K562 (cell line): Measurements from ENCODE around the gene HYOU1. TPM values are rescaled to one million over a fixed set of nuclear protein-coding genes. Genes with fewer than 3 reads are reported as not detected.
A peak's percentile ranks its signal among the peaks of the same experiment; 100 is the strongest.

Experiments used
- ATAC-seq: fragments of 200-7000 bp; cut with Tn5 transposase; 3 replicates; pipeline ENCODE4 v1.9.1; 2020; ENCODE audit warnings: moderate library complexity
- BruUV-seq: library from RNA; stranded (reverse); fragments of 400-500 nt; replicated peaks from 2 replicates; lab custom pipeline; 2021; lab: Mats Ljungman, UMichigan
- CTCF ChIA-PET: fragments of 300-600 bp; formaldehyde crosslinking; extraction: SDS; loops from one replicate; lab custom pipeline; 2021; ENCODE audit warnings: low intra/inter-chr PET ratio; lab: Yijun Ruan, JAX
- POLR2A ChIA-PET: fragments of 300-600, 350-650 bp; sonication (Branson Sonifier 250); formaldehyde crosslinking; extraction: SDS; loops from one replicate; lab custom pipeline; 2021; ENCODE audit warnings: antibody characterized with exemption, inconsistent platforms; lab: Yijun Ruan, JAX
- DNase-seq, 4 experiments: peaks; one replicate each; pipeline versions ENCODE4 v3.0.0 to v3.0.0-alpha.2; 2011 to 2018; ENCODE audit warnings: low spot score in 3 of 4, mixed read lengths in 3 of 4; ENCODE audit errors: extremely low read depth in 1 of 4
- FAIRE-seq: peaks from 2 replicates; lab custom pipeline; 2011; peaks lifted over from hg19 to GRCh38; lab: Jason Lieb, UNC
- H2AFZ ChIP-seq: 2 replicates; pipeline ENCODE4 v1.6.0; 2011; ENCODE audit warnings: low read depth, low read length, control low read depth, inconsistent platforms
- H3K27ac ChIP-seq: fragments of 200-600 bp; 3 replicates; pipeline ENCODE4 v1.8.0; 2011; ENCODE audit warnings: low read depth, mild to moderate bottlenecking, control low read depth, inconsistent platforms, low read length, moderate library complexity, mixed read lengths; ENCODE audit errors: extremely low read depth
- H3K27me3 ChIP-seq, 2 experiments: fragments of 300-600 bp in 1 of 2; 2 replicates in 1 of 2; 3 replicates in 1 of 2; pipeline versions ENCODE4 v1.6.0 to v1.8.0; 2011; ENCODE audit warnings: inconsistent platforms in 2 of 2, low read length in 2 of 2, mild to moderate bottlenecking in 1 of 2, mixed read lengths in 1 of 2, moderate library complexity in 1 of 2; ENCODE audit not compliant: control insufficient read depth in 2 of 2, insufficient read depth in 2 of 2
- H3K36me3 ChIP-seq: fragments of 300-600 bp; 3 replicates; pipeline ENCODE4 v1.8.0; 2011; ENCODE audit warnings: mild to moderate bottlenecking, low read length, inconsistent platforms; ENCODE audit not compliant: control insufficient read depth, insufficient read depth
- H3K4me1 ChIP-seq, 2 experiments: fragments of 200-600 bp in 1 of 2; replicated peaks in 1 of 2; 2 replicates in 1 of 2; 3 replicates in 1 of 2; pipeline versions ENCODE4 v1.5.1 to v1.8.0; 2011; ENCODE audit warnings: inconsistent platforms in 2 of 2, low read length in 2 of 2, mild to moderate bottlenecking in 1 of 2, mixed read lengths in 1 of 2, moderate library complexity in 1 of 2; ENCODE audit not compliant: control insufficient read depth in 2 of 2, insufficient read depth in 2 of 2
- H3K4me2 ChIP-seq: 2 replicates; pipeline ENCODE4 v1.6.1; 2011; ENCODE audit warnings: low read length, control low read depth, inconsistent platforms, mixed read lengths; ENCODE audit not compliant: insufficient read depth
- H3K4me3 ChIP-seq: fragments of 200-600 bp; sonication (generic), shearing (Covaris generic); 2 replicates; pipeline ENCODE4 v1.5.1; 2016; ENCODE audit warnings: control low read depth, inconsistent platforms
- H3K79me2 ChIP-seq: fragments of 200-600 bp; 3 replicates; pipeline ENCODE4 v1.8.0; 2011; ENCODE audit warnings: low read length, inconsistent platforms; ENCODE audit not compliant: control insufficient read depth, insufficient read depth
- H3K9ac ChIP-seq, 2 experiments: 2 replicates each; pipeline versions ENCODE4 v1.6.0 to v1.6.1; 2011; ENCODE audit warnings: low read depth in 2 of 2, low read length in 2 of 2, control low read depth in 1 of 2, inconsistent platforms in 1 of 2, mild to moderate bottlenecking in 1 of 2, mixed read lengths in 1 of 2; ENCODE audit not compliant: insufficient read depth in 1 of 2
- H3K9me1 ChIP-seq: one replicate; pipeline ENCODE4 v1.6.0; 2011; ENCODE audit warnings: inconsistent platforms, mild to moderate bottlenecking, low read length, moderate library complexity; ENCODE audit not compliant: control insufficient read depth, insufficient read depth
- H3K9me3 ChIP-seq: replicated peaks from 2 replicates; pipeline ENCODE4 v1.5.1; 2011; ENCODE audit warnings: low read depth, low read length, inconsistent platforms; ENCODE audit not compliant: control insufficient read depth, insufficient read depth
- H4K20me1 ChIP-seq: replicated peaks from 2 replicates; pipeline ENCODE4 v1.6.1; 2011; ENCODE audit warnings: low read length, inconsistent platforms, mixed read lengths; ENCODE audit not compliant: control insufficient read depth, insufficient read depth
- ARHGAP35 ChIP-seq: fragments of 450-650 bp; IDR thresholded peaks from 2 replicates; pipeline ENCODE4 v1.6.1; 2018; ENCODE audit not compliant: partially characterized antibody
- FOXJ2 ChIP-seq: fragments of 200-800 bp; sonication (Bioruptor generic); IDR thresholded peaks from 2 replicates; pipeline ENCODE4 v1.6.1; 2016; ENCODE audit warnings: missing genetic modification characterization, missing compliant biosample characterization
- HMGN3 ChIP-seq: IDR thresholded peaks from 2 replicates; pipeline ENCODE4 v1.6.1; 2011; ENCODE audit warnings: borderline replicate concordance, low read depth, mild to moderate bottlenecking, mixed read lengths, low read length; ENCODE audit not compliant: insufficient read length; ENCODE audit errors: extremely low read depth
- NCOA1 ChIP-seq: fragments of 450-650 bp; IDR thresholded peaks from 2 replicates; pipeline ENCODE4 v1.6.1; 2016; ENCODE audit warnings: low read depth
- POLR3A ChIP-seq: IDR thresholded peaks from 2 replicates; pipeline ENCODE4 v1.6.1; 2011; ENCODE audit warnings: borderline replicate concordance, mild to moderate bottlenecking, moderate library complexity; ENCODE audit not compliant: insufficient read length, insufficient read depth; ENCODE audit errors: extremely low read depth
- SREBF1 ChIP-seq: fragments of 150-350 bp; IDR thresholded peaks from 2 replicates; pipeline ENCODE4 v1.6.1; 2014; ENCODE audit warnings: antibody characterized with exemption, low read depth, low read length, borderline replicate concordance
- ZNF165 ChIP-seq: fragments of 250-450 bp; sonication (Bioruptor Pico); IDR thresholded peaks from 2 replicates; pipeline ENCODE4 v1.4.0; 2020; ENCODE audit warnings: borderline replicate concordance
- ZNF197 ChIP-seq: fragments of 200-800 bp; sonication (Bioruptor generic); IDR thresholded peaks from 2 replicates; pipeline ENCODE4 v1.6.1; 2016; ENCODE audit warnings: low read depth, missing genetic modification characterization, missing compliant biosample characterization
- ZNF699 ChIP-seq: fragments of 250-450 bp; sonication (Bioruptor Pico); IDR thresholded peaks from 2 replicates; pipeline ENCODE4 v1.8.0; 2021; ENCODE audit warnings: mild to moderate bottlenecking, moderate library complexity; ENCODE audit not compliant: insufficient replicate concordance
- ZNF766 ChIP-seq: fragments of 200-800 bp; sonication (Bioruptor generic); conservative IDR thresholded peaks from 2 replicates; pipeline ENCODE4 v1.6.1; 2016; ENCODE audit warnings: missing genetic modification characterization, missing compliant biosample characterization
- WGBS: fragments of 100-300 bp; shearing (Covaris generic); methylation state at CpG from one replicate; pipeline ENCODE4 v1.1.6; 2016; ENCODE audit warnings: low coverage, mixed read lengths; ENCODE audit not compliant: insufficient coverage; ENCODE audit errors: missing lambda C conversion rate; 5-methylcytosine and 5-hydroxymethylcytosine counted together
- in situ Hi-C: fragments of 300-500 bp; cut with MboI; formaldehyde crosslinking; loops from 4 replicates; pipeline ENCODE4 v1.15.0; 2018; ENCODE audit warnings: inconsistent platforms, mixed read lengths
- intact Hi-C: fragments of 100-400 bp; cut with micrococcal nuclease; formaldehyde crosslinking; loops from 2 replicates; pipeline ENCODE4 v1.14.2; 2022
- polyA plus RNA-seq, 8 experiments: library from polyadenylated mRNA; depleted of rRNA in 4 of 8; stranded (reverse) in 5 of 8; unstranded in 3 of 8; fragments of >200 nt; fragmentation: Nextera tagmentation in 2 of 8; fragmentation: Illumina TruSeq in 1 of 8; extraction: Ambion mirVana in 2 of 8; extraction: Trizol in 1 of 8; gene quantifications; 2 replicates each; pipeline versions ENCODE4 v1.2.1 to v1.2.3, GENCODE V29; 2011 to 2014; ENCODE audit warnings: inconsistent platforms in 1 of 8, missing spikeins in 1 of 8
- total RNA-seq, 7 experiments: library from RNA; depleted of rRNA in 6 of 7; stranded (reverse); fragments of >200 nt in 6 of 7; fragmentation: Illumina TruSeq in 2 of 7; extraction: Trizol in 2 of 7; gene quantifications; 2 replicates each; pipeline versions ENCODE4 v1.2.1 to v1.2.3, GENCODE V29; 2011 to 2021; ENCODE audit warnings: low replicate concordance in 1 of 7
- TF ChIP-seq, protein P1 (sequence below): fragments of 450-650 bp; IDR thresholded peaks from 2 replicates; pipeline ENCODE4 v1.6.1; 2014; ENCODE audit warnings: low read depth, mild to moderate bottlenecking, moderate library complexity, borderline replicate concordance
- TF ChIP-seq, protein P2 (sequence below): fragments of 250-450 bp; sonication (Bioruptor Pico); IDR thresholded peaks from 2 replicates; pipeline ENCODE4 v1.8.0; 2021; ENCODE audit warnings: mild to moderate bottlenecking, moderate library complexity
- TF ChIP-seq, protein P3 (sequence below): fragments of 450-650 bp; formaldehyde crosslinking; conservative IDR thresholded peaks from 2 replicates; pipeline ENCODE4 v1.4.0; 2022; ENCODE audit warnings: mild to moderate bottlenecking, missing genetic modification characterization
- TF ChIP-seq, protein P4 (sequence below): fragments of 250-450 bp; sonication (Bioruptor Pico); IDR thresholded peaks from 2 replicates; pipeline ENCODE4 v1.8.0; 2022; ENCODE audit warnings: inconsistent platforms, mild to moderate bottlenecking, moderate library complexity, borderline replicate concordance

HYOU1 gene
- total and polyA plus RNA-seq, 9 of the 15 experiments (the other 6 are each of a cell fraction or from before 2014, with no cell fraction given): 19.5 to 197 (median 128) TPM

DNA sequence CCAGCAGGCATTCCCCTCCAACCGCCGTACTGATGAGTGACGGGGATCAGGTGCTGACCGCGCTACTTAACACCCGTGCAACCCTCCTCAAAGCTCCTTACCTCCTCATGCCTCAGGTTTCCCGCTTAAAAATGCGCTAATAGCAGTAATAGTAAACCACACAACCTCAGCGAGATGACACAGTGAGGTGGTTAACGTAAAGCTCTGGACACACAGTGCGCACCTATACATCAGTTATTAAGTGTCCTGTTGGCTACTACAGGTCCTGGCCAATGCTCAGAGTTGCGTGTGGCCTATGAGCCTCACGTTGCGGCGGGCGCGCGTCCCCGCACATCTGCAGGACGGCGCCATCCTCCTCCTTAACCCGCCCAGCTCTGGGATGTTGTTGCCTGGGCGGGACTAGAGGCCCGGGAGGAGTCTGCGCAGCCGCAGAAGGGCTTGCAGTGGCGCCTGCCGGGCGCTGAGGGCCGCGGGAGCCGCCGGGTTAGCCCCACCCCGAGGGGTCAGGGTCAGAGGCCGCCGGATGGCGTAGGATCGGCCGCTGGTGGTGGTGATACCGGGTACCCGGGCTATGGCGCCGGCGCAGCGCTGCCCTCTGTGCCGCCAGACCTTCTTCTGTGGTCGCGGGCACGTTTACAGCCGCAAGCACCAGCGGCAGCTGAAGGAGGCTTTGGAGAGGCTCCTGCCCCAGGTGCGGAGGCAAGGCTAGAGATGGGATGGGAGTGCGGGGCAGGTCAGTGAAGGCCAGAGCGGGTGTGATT, 59.2 kb downstream of the HYOU1 start, which contains the start of gene CENATAC:
Gene CENATAC, plus strand, starts transcription at position 512 of the 761 bp plus-strand sequence. Its CDS starts 60 bp downstream, at position 572.
- Histone ChIP-seq H3K27me3 (no peaks in the 10 kb centered on the region), H3K9ac (peak within 1 kb of the TSS; percentile 77 to 91), H2AFZ (peak within 1 kb of the TSS; percentile 90), H3K79me2 (peaks cover 30% of the 10 kb centered on the region), H3K27ac (peak within 1 kb of the TSS; percentile 73), H3K4me1 (peaks cover 11 to 13% of the 10 kb centered on the region in 2 experiments; a peak in 4 of 5 replicates), H3K36me3 (peaks cover 29% of the 10 kb centered on the region; the same call in 2 of the 3 replicates), H3K4me2 (peak within 1 kb of the TSS; percentile 100), H3K9me3 (no peaks in the 10 kb centered on the region), H3K4me3 (peak within 1 kb of the TSS; percentile 83), H4K20me1 (no peaks in the 10 kb centered on the region), H3K9me1 (no peaks in the 10 kb centered on the region)
- peak; percentile 90 for FAIRE-seq
- POLR2A ChIA-PET: interaction anchor here (0.6 to 2.5 kb wide), 10 partner anchors 13 to 376 kb away, joined by 3 to 22 read pairs (median 4); partner anchors contain the start of genes RPS25 and TRAPPC4
- in situ Hi-C loops: no loop called here
- peak; percentile 98 to 99 (median 99) for DNase-seq
- no TSS peak for BruUV-seq
- intact Hi-C loops: loop anchor here (1.0 kb wide), 1 partner anchor 20 kb away; the partner anchor contains the start of genes RPS25 and TRAPPC4
- WGBS: under 1% methylated on average over 46 of the region's 54 CpGs
- peak; percentile 96 for ATAC-seq
- CTCF ChIA-PET: interaction anchor here (0.7 kb wide), 1 partner anchor 69 kb away, joined by 3 read pairs; no protein-coding TSS in a partner anchor
- TF ChIP-seq ZNF197 (CRISPR knock-in tag) (no peak), HMGN3 (peak; percentile 80), ZNF165 (CRISPR knock-in tag) (0 out of 2 replicates have a peak, but pooled peaks have one; percentile 35), ARHGAP35 (no peak), SREBF1 (peak; percentile 50; the same call in 1 of the 2 replicates), FOXJ2 (no peak), ZNF699 (CRISPR knock-in tag) (no peak), ZNF766 (no peak), POLR3A (no peak), NCOA1 (no peak)
- TF ChIP-seq, protein P1, sequence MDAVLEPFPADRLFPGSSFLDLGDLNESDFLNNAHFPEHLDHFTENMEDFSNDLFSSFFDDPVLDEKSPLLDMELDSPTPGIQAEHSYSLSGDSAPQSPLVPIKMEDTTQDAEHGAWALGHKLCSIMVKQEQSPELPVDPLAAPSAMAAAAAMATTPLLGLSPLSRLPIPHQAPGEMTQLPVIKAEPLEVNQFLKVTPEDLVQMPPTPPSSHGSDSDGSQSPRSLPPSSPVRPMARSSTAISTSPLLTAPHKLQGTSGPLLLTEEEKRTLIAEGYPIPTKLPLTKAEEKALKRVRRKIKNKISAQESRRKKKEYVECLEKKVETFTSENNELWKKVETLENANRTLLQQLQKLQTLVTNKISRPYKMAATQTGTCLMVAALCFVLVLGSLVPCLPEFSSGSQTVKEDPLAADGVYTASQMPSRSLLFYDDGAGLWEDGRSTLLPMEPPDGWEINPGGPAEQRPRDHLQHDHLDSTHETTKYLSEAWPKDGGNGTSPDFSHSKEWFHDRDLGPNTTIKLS: peak; percentile 45; the same call in 1 of the 2 replicates
- TF ChIP-seq, protein P2, sequence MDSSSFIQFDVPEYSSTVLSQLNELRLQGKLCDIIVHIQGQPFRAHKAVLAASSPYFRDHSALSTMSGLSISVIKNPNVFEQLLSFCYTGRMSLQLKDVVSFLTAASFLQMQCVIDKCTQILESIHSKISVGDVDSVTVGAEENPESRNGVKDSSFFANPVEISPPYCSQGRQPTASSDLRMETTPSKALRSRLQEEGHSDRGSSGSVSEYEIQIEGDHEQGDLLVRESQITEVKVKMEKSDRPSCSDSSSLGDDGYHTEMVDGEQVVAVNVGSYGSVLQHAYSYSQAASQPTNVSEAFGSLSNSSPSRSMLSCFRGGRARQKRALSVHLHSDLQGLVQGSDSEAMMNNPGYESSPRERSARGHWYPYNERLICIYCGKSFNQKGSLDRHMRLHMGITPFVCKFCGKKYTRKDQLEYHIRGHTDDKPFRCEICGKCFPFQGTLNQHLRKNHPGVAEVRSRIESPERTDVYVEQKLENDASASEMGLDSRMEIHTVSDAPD: no peak
- TF ChIP-seq, protein P3, sequence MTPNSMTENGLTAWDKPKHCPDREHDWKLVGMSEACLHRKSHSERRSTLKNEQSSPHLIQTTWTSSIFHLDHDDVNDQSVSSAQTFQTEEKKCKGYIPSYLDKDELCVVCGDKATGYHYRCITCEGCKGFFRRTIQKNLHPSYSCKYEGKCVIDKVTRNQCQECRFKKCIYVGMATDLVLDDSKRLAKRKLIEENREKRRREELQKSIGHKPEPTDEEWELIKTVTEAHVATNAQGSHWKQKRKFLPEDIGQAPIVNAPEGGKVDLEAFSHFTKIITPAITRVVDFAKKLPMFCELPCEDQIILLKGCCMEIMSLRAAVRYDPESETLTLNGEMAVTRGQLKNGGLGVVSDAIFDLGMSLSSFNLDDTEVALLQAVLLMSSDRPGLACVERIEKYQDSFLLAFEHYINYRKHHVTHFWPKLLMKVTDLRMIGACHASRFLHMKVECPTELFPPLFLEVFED (CRISPR knock-in tag): 0 out of 2 replicates have a peak, but pooled peaks have one; percentile 28
- TF ChIP-seq, protein P4, sequence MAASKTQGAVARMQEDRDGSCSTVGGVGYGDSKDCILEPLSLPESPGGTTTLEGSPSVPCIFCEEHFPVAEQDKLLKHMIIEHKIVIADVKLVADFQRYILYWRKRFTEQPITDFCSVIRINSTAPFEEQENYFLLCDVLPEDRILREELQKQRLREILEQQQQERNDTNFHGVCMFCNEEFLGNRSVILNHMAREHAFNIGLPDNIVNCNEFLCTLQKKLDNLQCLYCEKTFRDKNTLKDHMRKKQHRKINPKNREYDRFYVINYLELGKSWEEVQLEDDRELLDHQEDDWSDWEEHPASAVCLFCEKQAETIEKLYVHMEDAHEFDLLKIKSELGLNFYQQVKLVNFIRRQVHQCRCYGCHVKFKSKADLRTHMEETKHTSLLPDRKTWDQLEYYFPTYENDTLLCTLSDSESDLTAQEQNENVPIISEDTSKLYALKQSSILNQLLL: no peak
